Activated CD8-positive, alpha-beta memory T cell treated with anti-CD3 and anti-CD28 coated beads, Interleukin-2, amount 10 ng/mL, durations not matched to agents 7 days and 5 days (primary cell): ENCODE results near the gene CALM1. TPM values are rescaled to one million over a fixed set of nuclear protein-coding genes. Genes with fewer than 3 reads are reported as not detected.
A peak's percentile ranks its signal among the peaks of the same experiment; 100 is the strongest.

ENCODE experiments used
- ATAC-seq: fragments of 150-1000 bp; cut with Tn5 transposase; one replicate; pipeline ENCODE4 v1.10.0; 2021; ENCODE audit warnings: moderate library complexity
- CTCF ChIA-PET: fragments of 350-600 bp; sonication (Branson Sonifier 250); formaldehyde crosslinking; loops from one replicate; lab custom pipeline; 2021; ENCODE audit warnings: antibody characterized with exemption; lab: Charles Lee
- DNase-seq: peaks from one replicate; pipeline ENCODE4 v3.0.0-alpha.2; 2020
- H3K27ac Mint-ChIP-seq: one replicate; pipeline ENCODE4 v1.8.0; 2021; ENCODE audit warnings: mild to moderate bottlenecking, mixed read lengths
- H3K27me3 Mint-ChIP-seq: one replicate; pipeline ENCODE4 v1.8.0; 2021; ENCODE audit warnings: mixed read lengths
- H3K36me3 Mint-ChIP-seq: one replicate; pipeline ENCODE4 v1.8.0; 2021; ENCODE audit warnings: mild to moderate bottlenecking, mixed read lengths
- H3K4me1 Mint-ChIP-seq: one replicate; pipeline ENCODE4 v1.8.0; 2021; ENCODE audit warnings: mixed read lengths
- H3K4me3 Mint-ChIP-seq: one replicate; pipeline ENCODE4 v1.8.0; 2021; ENCODE audit warnings: mild to moderate bottlenecking, moderate library complexity, mixed read lengths
- H3K9me3 Mint-ChIP-seq: one replicate; pipeline ENCODE4 v1.8.0; 2022; ENCODE audit warnings: low read depth, mixed read lengths
- total RNA-seq, 2 experiments: library from RNA; stranded (reverse); gene quantifications; one replicate each; pipeline ENCODE4 v1.2.3, GENCODE V29; 2021

Gene CALM1
- total RNA-seq, 2 experiments from 2014 or later, result 634 to 673 TPM

GRCh38 chr14:90405755-90406154 is 8.9 kb downstream of the CALM1 start:
- no peaks in the 10 kb centered on the region for H3K9me3 Mint-ChIP-seq
- peaks cover 46% of the 10 kb centered on the region for H3K4me1 Mint-ChIP-seq
- CTCF ChIA-PET, result interaction anchor here (1.2 to 1.5 kb wide), 2 partner anchors 104 to 292 kb away, joined by 3 to 4 read pairs; no protein-coding TSS in a partner anchor
- H3K36me3 Mint-ChIP-seq, result peaks cover 63% of the 10 kb centered on the region
- H3K27me3 Mint-ChIP-seq, result no peaks in the 10 kb centered on the region
- DNase-seq (no peak), ATAC-seq (no peak)
- no peak overlapping the region for H3K4me3 Mint-ChIP-seq
- H3K27ac Mint-ChIP-seq, result peak overlapping the region; percentile 13

GRCh38 chr14:90406384-90406798 is 9.6 kb downstream of the CALM1 start:
- Mint-ChIP-seq H3K27ac (peak overlapping the region; percentile 13), H3K4me3 (no peak overlapping the region), H3K36me3 (peaks cover 56% of the 10 kb centered on the region), H3K27me3 (no peaks in the 10 kb centered on the region), H3K4me1 (peaks cover 40% of the 10 kb centered on the region), H3K9me3 (no peaks in the 10 kb centered on the region)
- ATAC-seq (no peak), DNase-seq (no peak)
- CTCF ChIA-PET, result interaction anchor here (1.2 to 1.5 kb wide), 2 partner anchors 105 to 291 kb away, joined by 3 to 4 read pairs; no protein-coding TSS in a partner anchor

DNA sequence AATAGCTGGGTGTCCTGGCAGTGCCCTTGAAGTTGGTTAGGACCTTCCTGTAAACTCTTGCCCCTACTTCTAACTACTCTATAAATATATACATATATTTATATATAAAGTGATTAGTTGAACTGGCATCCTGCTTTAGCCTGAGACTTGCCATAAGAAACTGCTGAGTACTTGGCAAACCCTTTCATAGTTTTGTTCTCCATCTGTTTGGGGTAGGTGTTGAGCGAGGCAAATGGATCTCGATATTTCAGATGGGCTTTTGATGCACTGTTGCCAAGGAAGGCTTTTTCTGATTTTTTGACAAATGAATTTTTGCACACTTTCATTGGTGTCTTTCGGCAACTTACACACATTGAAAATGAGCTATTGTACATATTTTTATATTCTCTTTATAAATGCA is 10.4 kb downstream of the CALM1 start:
- no peaks in the 10 kb centered on the region for H3K9me3 Mint-ChIP-seq
- peaks cover 31% of the 10 kb centered on the region for H3K4me1 Mint-ChIP-seq
- H3K36me3 Mint-ChIP-seq, result peaks cover 48% of the 10 kb centered on the region
- no peak for ATAC-seq
- H3K4me3 Mint-ChIP-seq, result no peak overlapping the region
- CTCF ChIA-PET, result interaction anchor here (1.5 kb wide), 1 partner anchor 290 kb away, joined by 4 read pairs; no protein-coding TSS in a partner anchor
- DNase-seq, result no peak
- H3K27ac Mint-ChIP-seq, result no peak overlapping the region
- H3K27me3 Mint-ChIP-seq, result no peaks in the 10 kb centered on the region

- Mint-ChIP-seq H3K4me1 (peaks cover 19% of the 10 kb centered on the region), H3K9me3 (no peaks in the 10 kb centered on the region), H3K27ac (no peak overlapping the region), H3K36me3 (peaks cover 34% of the 10 kb centered on the region), H3K27me3 (no peaks in the 10 kb centered on the region), H3K4me3 (no peak overlapping the region)
- DNase-seq (no peak), ATAC-seq (peak; percentile 18)
- CTCF ChIA-PET, result interaction anchor here (2.0 kb wide), 1 partner anchor 8 kb away, joined by 24 read pairs; no protein-coding TSS in a partner anchor
These were observed 11.9 kb downstream of the CALM1 start for GRCh38 chr14:90408713-90409112.

DNA sequence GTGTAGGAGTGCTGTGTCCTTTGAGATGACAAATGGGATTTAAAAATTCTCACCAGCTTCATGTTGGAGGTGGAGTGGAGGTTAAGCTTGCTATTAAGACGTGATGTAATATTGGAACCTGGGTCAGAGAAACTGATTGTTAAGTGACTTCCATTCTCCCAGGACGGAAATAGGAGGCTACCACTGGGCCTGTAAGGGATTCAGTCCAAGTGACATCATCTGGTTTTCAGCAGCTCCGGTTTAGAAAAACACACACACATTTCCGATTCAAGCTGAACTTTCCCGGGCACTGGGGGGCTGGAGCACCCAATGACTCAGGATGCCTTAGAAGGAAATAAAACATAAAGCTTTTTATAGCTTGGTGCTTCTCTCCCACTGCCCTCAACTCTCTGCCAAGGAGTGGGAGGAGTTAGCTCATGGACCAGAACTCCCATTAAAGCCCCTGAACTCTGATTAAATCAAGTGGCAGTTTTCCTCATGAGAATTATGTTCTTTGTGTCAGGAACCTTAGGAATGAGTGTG is 12.4 kb downstream of the CALM1 start:
- CTCF ChIA-PET, result interaction anchor here (1.5 to 2.0 kb wide), 2 partner anchors 9 to 21 kb away, joined by 5 to 24 read pairs; no protein-coding TSS in a partner anchor
- Mint-ChIP-seq H3K9me3 (no peaks in the 10 kb centered on the region), H3K4me1 (peaks cover 14% of the 10 kb centered on the region), H3K27me3 (no peaks in the 10 kb centered on the region), H3K36me3 (peaks cover 28% of the 10 kb centered on the region), H3K4me3 (no peak overlapping the region), H3K27ac (no peak overlapping the region)
- no peak for ATAC-seq
- DNase-seq, result no peak

- Mint-ChIP-seq H3K9me3 (no peaks in the 10 kb centered on the region), H3K4me1 (peaks cover 5% of the 10 kb centered on the region), H3K27ac (no peak overlapping the region), H3K4me3 (no peak overlapping the region), H3K36me3 (peaks cover 8% of the 10 kb centered on the region), H3K27me3 (no peaks in the 10 kb centered on the region)
- CTCF ChIA-PET, result no interaction called here
- no peak for ATAC-seq
- DNase-seq, result no peak
These were observed 15.2 kb downstream of the CALM1 start for GRCh38 chr14:90412058-90412457.

DNA sequence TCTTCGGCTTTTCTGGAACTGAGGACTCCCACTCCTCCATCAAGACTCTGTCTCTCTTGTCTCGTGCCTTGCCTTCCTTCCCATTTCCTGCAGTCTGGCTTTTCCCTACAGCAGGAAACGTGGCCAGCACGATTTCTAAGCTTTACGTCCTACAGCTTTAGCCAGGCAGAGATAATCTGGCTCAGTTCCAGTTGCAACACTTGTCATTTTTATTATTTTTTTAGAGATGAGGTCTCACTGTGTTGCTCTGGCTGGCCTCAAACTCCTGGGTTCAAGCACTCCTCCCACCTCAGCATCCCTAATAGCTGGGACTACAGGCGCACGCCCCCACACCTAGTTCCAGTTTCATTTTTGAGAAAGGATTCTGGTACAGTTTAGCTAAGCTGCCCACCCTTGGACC is 19.9 kb downstream of the CALM1 start:
- Mint-ChIP-seq H3K27me3 (no peaks in the 10 kb centered on the region), H3K4me1 (no peaks in the 10 kb centered on the region), H3K4me3 (no peak overlapping the region), H3K36me3 (no peaks in the 10 kb centered on the region), H3K9me3 (no peaks in the 10 kb centered on the region), H3K27ac (no peak overlapping the region)
- ATAC-seq (no peak), DNase-seq (no peak)
- CTCF ChIA-PET, result interaction anchor here (1.5 to 2.1 kb wide), 2 partner anchors 14 to 17 kb away, joined by 5 to 6 read pairs; no protein-coding TSS in a partner anchor

DNA sequence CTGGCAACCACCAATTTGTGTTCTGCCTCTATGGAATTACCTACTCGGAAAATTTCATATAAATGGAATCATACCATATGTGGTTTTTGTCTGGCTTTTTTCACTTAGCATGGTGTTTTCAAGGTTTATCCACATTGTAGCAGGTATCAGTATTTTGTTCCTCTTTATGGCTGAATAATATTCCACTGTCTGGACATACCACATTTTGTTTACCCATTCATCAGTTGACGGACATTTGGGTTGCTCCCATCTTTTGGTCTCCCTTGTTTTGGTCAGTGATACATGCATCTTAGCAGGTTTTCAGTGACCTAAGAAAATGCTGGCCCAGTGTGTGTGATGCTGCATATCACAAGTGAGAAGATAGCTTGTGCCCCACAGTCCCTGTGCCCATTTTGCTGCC is 21.2 kb downstream of the CALM1 start:
- DNase-seq (no peak), ATAC-seq (no peak)
- CTCF ChIA-PET, result interaction anchor here (1.3 to 1.9 kb wide), 2 partner anchors 18 to 279 kb away, joined by 4 to 5 read pairs; no protein-coding TSS in a partner anchor
- Mint-ChIP-seq H3K27me3 (no peaks in the 10 kb centered on the region), H3K27ac (no peak overlapping the region), H3K4me3 (no peak overlapping the region), H3K4me1 (no peaks in the 10 kb centered on the region), H3K9me3 (no peaks in the 10 kb centered on the region), H3K36me3 (no peaks in the 10 kb centered on the region)

DNA sequence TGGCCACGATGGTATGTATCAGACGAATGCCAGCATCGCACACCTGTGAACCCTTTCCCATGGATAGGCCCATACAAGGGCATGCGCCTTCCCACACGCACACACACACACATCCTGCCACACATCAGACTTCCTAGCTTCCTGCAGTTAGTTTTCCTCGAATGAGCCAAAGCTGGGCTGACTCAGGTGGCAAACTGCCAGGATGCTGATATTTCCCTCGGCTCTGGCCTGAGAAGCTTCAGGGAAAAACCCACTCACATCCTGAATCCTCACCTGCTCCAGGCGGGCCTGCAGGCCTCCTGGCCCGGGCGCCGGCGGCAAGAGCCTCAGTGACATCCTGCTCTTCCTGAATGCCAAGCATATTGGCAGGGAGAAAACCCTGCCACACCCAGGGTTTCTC is 22.4 kb downstream of the CALM1 start:
- ATAC-seq (no peak), DNase-seq (no peak)
- Mint-ChIP-seq H3K9me3 (no peaks in the 10 kb centered on the region), H3K4me1 (no peaks in the 10 kb centered on the region), H3K4me3 (no peak overlapping the region), H3K27ac (no peak overlapping the region), H3K36me3 (no peaks in the 10 kb centered on the region), H3K27me3 (no peaks in the 10 kb centered on the region)
- CTCF ChIA-PET, result interaction anchor here (1.9 kb wide), 1 partner anchor 278 kb away, joined by 5 read pairs; no protein-coding TSS in a partner anchor

- Mint-ChIP-seq H3K27ac (no peak overlapping the region), H3K4me3 (no peak overlapping the region), H3K9me3 (no peaks in the 10 kb centered on the region), H3K36me3 (no peaks in the 10 kb centered on the region), H3K27me3 (no peaks in the 10 kb centered on the region), H3K4me1 (no peaks in the 10 kb centered on the region)
- CTCF ChIA-PET, result no interaction called here
- ATAC-seq (no peak), DNase-seq (no peak)
These were observed 24.3 kb downstream of the CALM1 start for GRCh38 chr14:90421001-90421631.

- Mint-ChIP-seq H3K27me3 (no peaks in the 10 kb centered on the region), H3K27ac (no peak overlapping the region), H3K4me1 (no peaks in the 10 kb centered on the region), H3K36me3 (no peaks in the 10 kb centered on the region), H3K4me3 (no peak overlapping the region), H3K9me3 (no peaks in the 10 kb centered on the region)
- CTCF ChIA-PET, result no interaction called here
- no peak for ATAC-seq
- DNase-seq, result no peak
These were observed 24.8 kb downstream of the CALM1 start for GRCh38 chr14:90421632-90422020.

DNA sequence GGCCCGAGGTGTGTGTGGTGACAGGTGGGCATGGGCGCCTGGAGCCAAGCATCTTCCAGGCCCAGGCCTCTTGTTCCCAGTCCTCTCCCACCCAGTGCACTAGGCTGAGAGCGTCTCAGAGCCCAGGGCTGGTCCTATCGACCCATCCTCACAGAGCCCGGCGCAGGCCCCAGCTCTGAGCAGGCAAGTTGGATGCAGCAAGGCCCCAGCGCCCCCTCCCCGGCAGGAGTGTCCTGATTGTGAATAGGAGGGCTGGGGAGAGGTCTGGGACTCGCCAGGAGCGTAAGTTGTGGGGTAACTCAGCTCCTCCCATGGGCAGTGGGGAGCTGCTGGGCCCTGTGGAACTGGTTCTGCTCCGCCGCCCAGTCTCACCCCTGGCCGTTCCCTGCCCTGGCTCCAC is 26.3 kb downstream of the CALM1 start:
- Mint-ChIP-seq H3K27ac (no peak overlapping the region), H3K27me3 (no peaks in the 10 kb centered on the region), H3K9me3 (no peaks in the 10 kb centered on the region), H3K36me3 (no peaks in the 10 kb centered on the region), H3K4me1 (no peaks in the 10 kb centered on the region), H3K4me3 (no peak overlapping the region)
- CTCF ChIA-PET, result no interaction called here
- no peak for ATAC-seq
- no peak for DNase-seq

- DNase-seq (no peak), ATAC-seq (no peak)
- Mint-ChIP-seq H3K27me3 (no peaks in the 10 kb centered on the region), H3K9me3 (no peaks in the 10 kb centered on the region), H3K4me3 (no peak overlapping the region), H3K36me3 (no peaks in the 10 kb centered on the region), H3K27ac (no peak overlapping the region), H3K4me1 (no peaks in the 10 kb centered on the region)
- CTCF ChIA-PET, result no interaction called here
These were observed 27.2 kb downstream of the CALM1 start for GRCh38 chr14:90424075-90424474.
